ENCODE measurements around the gene BLOC1S1.

BLOC1S1 gene

GRCh38 chr12:55741931-55742680, 26.3 kb downstream of the BLOC1S1 start:
- no peak for TF ChIP-seq CTCF (IDR thresholded peaks at IDR 0.05; ENCODE audit: poor library complexity, severe bottlenecking)
- H3K27me3 ChIP-seq (ENCODE audit: insufficient read depth, poor library complexity, severe bottlenecking), result no peaks in the 10 kb centered on the region
- peak overlapping the region; percentile 20 for H3K4me3 ChIP-seq (ENCODE audit: severe bottlenecking)
- H3K36me3 ChIP-seq (ENCODE audit: low read depth), result peaks cover 4% of the 10 kb centered on the region; the same call in 1 of the 2 replicates
- H3K27ac ChIP-seq (ENCODE audit: poor library complexity, severe bottlenecking), result no peak overlapping the region
- DNase-seq (ENCODE audit: low spot score), result no peak
- H3K9me3 ChIP-seq (ENCODE audit: severe bottlenecking), result no peaks in the 10 kb centered on the region
- no peak for ATAC-seq (ENCODE audit: low read depth)
- H3K4me1 ChIP-seq (ENCODE audit: insufficient read depth, poor library complexity, severe bottlenecking), result peaks cover 4% of the 10 kb centered on the region

- ATAC-seq (ENCODE audit: low read depth) (peak; percentile 51), DNase-seq (ENCODE audit: low spot score) (no peak)
- H3K36me3 ChIP-seq (ENCODE audit: low read depth), result peaks cover 4% of the 10 kb centered on the region; the same call in 1 of the 2 replicates
- peaks cover 3% of the 10 kb centered on the region for H3K4me1 ChIP-seq (ENCODE audit: insufficient read depth, poor library complexity, severe bottlenecking)
- no peaks in the 10 kb centered on the region for H3K27me3 ChIP-seq (ENCODE audit: insufficient read depth, poor library complexity, severe bottlenecking)
- H3K27ac ChIP-seq (ENCODE audit: poor library complexity, severe bottlenecking), result peak within 1 kb of the TSS; percentile 30
- H3K9me3 ChIP-seq (ENCODE audit: severe bottlenecking), result no peaks in the 10 kb centered on the region
- peak within 1 kb of the TSS; percentile 40 for H3K4me3 ChIP-seq (ENCODE audit: severe bottlenecking)
- no peak for TF ChIP-seq CTCF (IDR thresholded peaks at IDR 0.05; ENCODE audit: poor library complexity, severe bottlenecking)
These were observed 27.0 kb downstream of the BLOC1S1 start, which contains the start of gene GDF11 for GRCh38 chr12:55742719-55743405. Gene GDF11 (plus strand): TSS chr12:55743122. CDS start chr12:55743317, 195 bp downstream.

DNA sequence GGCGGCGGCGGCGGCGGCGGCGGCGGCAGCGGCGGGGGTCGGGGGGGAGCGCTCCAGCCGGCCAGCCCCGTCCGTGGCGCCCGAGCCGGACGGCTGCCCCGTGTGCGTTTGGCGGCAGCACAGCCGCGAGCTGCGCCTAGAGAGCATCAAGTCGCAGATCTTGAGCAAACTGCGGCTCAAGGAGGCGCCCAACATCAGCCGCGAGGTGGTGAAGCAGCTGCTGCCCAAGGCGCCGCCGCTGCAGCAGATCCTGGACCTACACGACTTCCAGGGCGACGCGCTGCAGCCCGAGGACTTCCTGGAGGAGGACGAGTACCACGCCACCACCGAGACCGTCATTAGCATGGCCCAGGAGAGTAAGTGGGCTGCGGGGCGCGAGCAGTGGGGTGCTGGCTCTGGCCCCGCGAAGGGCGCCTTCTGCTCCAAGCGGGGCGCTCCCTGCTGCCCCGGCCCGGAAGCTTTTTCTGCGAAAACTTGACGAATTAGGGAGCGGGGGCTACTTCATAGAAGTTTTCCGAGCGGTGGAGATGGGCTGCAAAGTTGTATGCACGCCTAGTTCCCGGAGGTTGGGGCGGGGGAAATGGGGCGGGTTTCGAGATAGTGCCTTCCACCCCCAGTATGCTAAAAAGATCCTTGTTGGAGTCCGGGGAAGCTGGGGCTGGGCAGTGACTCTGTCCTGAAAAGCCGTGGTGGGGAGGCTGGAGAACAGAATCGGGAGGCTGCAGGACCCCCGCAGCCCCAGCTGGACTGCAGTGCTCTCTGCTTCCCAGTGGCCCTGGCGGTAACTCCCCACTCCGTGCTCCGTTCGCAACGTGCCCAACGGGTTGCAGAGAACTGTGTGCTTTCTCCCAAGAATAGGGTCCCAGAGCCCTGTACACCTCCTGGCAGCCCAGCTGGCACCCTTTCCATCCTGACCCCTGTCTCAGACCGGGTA, 27.8 kb downstream of the BLOC1S1 start:
- H3K27ac ChIP-seq (ENCODE audit: poor library complexity, severe bottlenecking), result peak overlapping the region; percentile 30
- DNase-seq (ENCODE audit: low spot score), result no peak
- no peaks in the 10 kb centered on the region for H3K9me3 ChIP-seq (ENCODE audit: severe bottlenecking)
- no peaks in the 10 kb centered on the region for H3K4me1 ChIP-seq (ENCODE audit: insufficient read depth, poor library complexity, severe bottlenecking)
- peak; percentile 37 for TF ChIP-seq CTCF (IDR thresholded peaks at IDR 0.05; ENCODE audit: poor library complexity, severe bottlenecking)
- H3K4me3 ChIP-seq (ENCODE audit: severe bottlenecking), result peak overlapping the region; percentile 40
- peaks cover 4% of the 10 kb centered on the region; the same call in 1 of the 2 replicates for H3K36me3 ChIP-seq (ENCODE audit: low read depth)
- H3K27me3 ChIP-seq (ENCODE audit: insufficient read depth, poor library complexity, severe bottlenecking), result no peaks in the 10 kb centered on the region
- peak; percentile 51 for ATAC-seq (ENCODE audit: low read depth)

DNA sequence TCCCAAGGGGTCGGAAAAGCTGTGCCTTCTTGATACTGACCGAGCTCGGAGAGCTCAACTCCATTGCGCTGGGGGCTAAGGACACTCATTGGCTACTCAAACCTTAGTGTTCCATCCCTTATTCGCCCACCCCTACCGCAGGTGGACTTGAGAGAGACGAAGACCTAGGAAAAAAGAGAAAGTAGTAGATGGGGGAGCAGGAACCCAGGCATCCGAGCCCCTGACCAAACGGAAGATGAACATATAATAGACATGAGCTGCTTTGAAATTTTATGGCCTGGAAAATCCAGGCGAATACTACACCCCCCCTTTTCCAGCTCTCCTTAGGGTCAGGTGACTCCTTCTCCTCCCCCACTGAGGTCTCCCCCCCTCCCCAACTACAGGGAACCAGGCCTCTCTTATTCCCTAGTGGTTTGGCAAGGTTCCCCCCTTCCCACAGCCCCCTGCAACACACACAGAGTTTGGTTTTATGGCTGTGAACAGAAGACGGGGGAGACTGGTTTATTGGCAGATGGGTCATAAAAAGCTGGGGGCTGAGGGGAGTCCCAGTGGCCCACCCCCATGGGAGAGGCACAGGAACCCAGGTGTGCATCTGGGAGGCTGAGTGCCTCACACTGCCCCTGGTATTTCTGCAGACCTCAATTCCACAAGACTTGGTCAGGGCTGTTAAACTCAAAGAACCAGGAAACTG, 28.6 kb downstream of the BLOC1S1 start:
- Histone ChIP-seq H3K4me1 (ENCODE audit: insufficient read depth, poor library complexity, severe bottlenecking) (no peaks in the 10 kb centered on the region), H3K27ac (ENCODE audit: poor library complexity, severe bottlenecking) (no peak overlapping the region), H3K9me3 (ENCODE audit: severe bottlenecking) (no peaks in the 10 kb centered on the region), H3K36me3 (ENCODE audit: low read depth) (peaks cover 4% of the 10 kb centered on the region; the same call in 1 of the 2 replicates), H3K27me3 (ENCODE audit: insufficient read depth, poor library complexity, severe bottlenecking) (no peaks in the 10 kb centered on the region), H3K4me3 (ENCODE audit: severe bottlenecking) (peak overlapping the region; percentile 40)
- no peak for TF ChIP-seq CTCF (IDR thresholded peaks at IDR 0.05; ENCODE audit: poor library complexity, severe bottlenecking)
- no peak for ATAC-seq (ENCODE audit: low read depth)
- DNase-seq (ENCODE audit: low spot score), result no peak
